ENCODE results near the gene CSNK1G2. TPM values are rescaled to one million over a fixed set of nuclear protein-coding genes. Genes with fewer than 3 reads are reported as not detected.

Gene CSNK1G2
- total RNA-seq = 33.9 TPM

GRCh38 chr19:1941146-1942077 is at the start of gene CSNK1G2:
TSS of gene CSNK1G2 (plus strand) at chr19:1941172. CDS start at chr19:1969773, 28,601 bp downstream.

DNA sequence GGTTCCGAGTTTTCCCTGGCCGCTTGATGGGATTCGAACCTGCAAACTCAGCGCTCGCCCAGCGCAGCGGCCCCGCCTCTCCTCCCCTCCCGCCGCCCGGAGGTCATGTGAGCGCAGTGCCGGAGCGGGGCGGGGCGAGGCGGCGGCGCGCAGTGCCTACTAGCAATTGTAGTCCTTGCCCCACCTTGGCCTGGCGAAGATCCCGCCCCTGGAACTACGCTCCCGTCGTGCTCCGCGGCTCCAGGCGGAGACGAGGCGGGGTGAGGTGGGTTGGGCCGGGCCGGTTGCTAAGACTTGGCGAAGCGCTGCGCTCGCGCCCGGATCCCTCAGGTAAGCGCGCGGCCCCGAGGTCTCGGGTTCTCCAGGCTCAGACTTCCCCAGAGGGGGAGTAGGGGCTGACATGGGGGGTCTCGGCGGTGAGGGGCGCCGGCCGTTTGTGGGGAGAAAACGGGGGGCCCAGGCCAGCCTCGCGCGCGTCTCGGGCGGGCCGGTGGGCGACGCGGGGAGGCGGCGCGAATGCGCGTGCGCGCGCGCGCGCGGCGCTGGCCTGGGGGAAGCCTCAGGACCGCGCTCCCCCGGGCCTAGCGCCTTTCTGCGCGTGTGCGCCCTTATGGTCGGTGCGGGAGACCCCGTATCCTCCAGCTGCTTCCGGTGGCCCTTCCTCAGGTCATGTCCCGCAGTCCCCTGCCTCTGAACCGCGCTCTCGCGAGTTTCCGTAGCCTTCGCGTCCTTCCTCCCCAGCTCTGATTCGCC is 35.7 kb upstream of the CSNK1G2 start, which contains the start of the genes ADAT3 and SCAMP4:
Gene ADAT3 (plus strand): TSS at position 290 of the 753 bp plus-strand sequence. CDS start 6,649 bp downstream, outside the sequence.
Gene SCAMP4 (plus strand): TSS at position 290 of the 753 bp plus-strand sequence. CDS start 9,621 bp downstream, outside the sequence.

GRCh38 chr19:2015608-2015950 is 74.6 kb downstream of the CSNK1G2 start, which contains the start of gene BTBD2:
TSS of gene BTBD2 (minus strand) at chr19:2015714. CDS start at chr19:2015703, 11 bp downstream.

Small RNA genes within 50 kb of the gene (small RNA-seq; reads per million reads assigned to genes)
- not detected for gene AC007136.1

Other genes starting within 250 kb of the CSNK1G2 start
- 0.23 TPM for gene ONECUT3, start 187.7 kb upstream of the CSNK1G2 start, total RNA-seq
- gene ATP8B3, start 128.9 kb upstream of the CSNK1G2 start, total RNA-seq = 0.69 TPM
- 9.2 TPM for gene REXO1, start 92.7 kb upstream of the CSNK1G2 start, total RNA-seq
- 4.6 TPM for gene KLF16, start 77.6 kb upstream of the CSNK1G2 start, total RNA-seq
- gene ABHD17A, start 55.7 kb upstream of the CSNK1G2 start, total RNA-seq = 48.4 TPM
- 2.1 TPM for gene ADAT3, start 35.8 kb upstream of the CSNK1G2 start, total RNA-seq
- gene SCAMP4, start 35.8 kb upstream of the CSNK1G2 start, total RNA-seq = 16.1 TPM
- gene BTBD2, start 74.5 kb downstream of the CSNK1G2 start, total RNA-seq = 59.3 TPM
- gene MKNK2, start 110.1 kb downstream of the CSNK1G2 start, total RNA-seq = 20.8 TPM
- 15.5 TPM for gene MOB3A, start 155.2 kb downstream of the CSNK1G2 start, total RNA-seq
- gene IZUMO4, start 155.7 kb downstream of the CSNK1G2 start, total RNA-seq = 8.5 TPM
- gene AP3D1, start 210.4 kb downstream of the CSNK1G2 start, total RNA-seq = 78.4 TPM
- gene DOT1L, start 222.8 kb downstream of the CSNK1G2 start, total RNA-seq = 7.6 TPM

All from diencephalon (tissue), 1 donor.